Measurements from ENCODE around the gene OLFML2A.
"Not testable (repeated sequence)": the region's sequence is repeated elsewhere in the genome, so short reads cannot be mapped to it uniquely, and the experiment has no call there.

The OLFML2A gene

DNA sequence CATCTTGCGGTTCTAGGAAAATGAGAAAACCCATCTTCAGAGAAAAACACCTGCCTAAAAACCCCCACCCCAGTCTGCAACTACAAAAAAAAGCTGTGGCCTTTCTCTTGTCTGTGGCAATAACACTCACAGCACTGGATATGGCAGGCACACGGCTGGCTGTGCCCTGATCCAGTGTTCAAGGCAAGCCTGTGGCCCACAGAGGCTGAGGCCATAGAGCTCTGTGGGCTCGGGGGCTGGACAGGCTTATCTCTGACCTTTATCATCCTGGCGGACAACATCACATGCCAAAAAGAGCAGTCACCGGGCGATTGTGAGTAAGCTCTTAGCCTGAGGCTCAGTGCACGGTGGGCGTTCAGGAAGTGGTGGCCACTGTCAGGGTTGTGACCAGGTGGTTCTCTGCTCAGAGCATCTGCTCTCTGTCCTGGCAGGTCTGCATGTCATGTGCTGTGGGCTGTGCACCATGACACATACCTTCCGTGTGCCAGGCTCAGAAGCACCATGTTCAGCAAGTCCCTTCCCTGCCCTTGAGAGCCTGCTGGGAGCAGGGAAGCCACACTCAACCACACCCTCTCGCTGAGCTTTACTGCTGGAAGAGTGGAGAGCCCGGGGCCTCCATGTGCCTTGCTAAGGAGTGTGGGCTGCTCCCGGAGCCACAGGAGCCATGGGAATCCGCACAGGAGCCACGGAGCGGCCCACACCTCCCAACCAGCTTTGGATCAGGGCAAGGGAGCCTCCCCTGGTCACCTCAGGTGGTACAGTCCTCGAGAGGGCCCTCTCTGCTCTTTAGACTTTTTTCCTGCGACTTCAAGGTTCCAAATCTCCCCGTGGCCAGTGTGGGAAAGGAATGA lies 41.7 kb downstream of the OLFML2A start:
- DNase-seq (ENCODE audit: low read depth in 1 of 2, low spot score in 1 of 2) = no peak

- DNase-seq (ENCODE audit: low read depth in 1 of 2, low spot score in 1 of 2) = no peak
Measured at GRCh38 chr9:124820698-124821623, 44.0 kb downstream of the OLFML2A start.

- DNase-seq (ENCODE audit: low read depth in 1 of 2, low spot score in 1 of 2) = no peak
Measured at GRCh38 chr9:124828489-124829333, 51.8 kb downstream of the OLFML2A start.

- DNase-seq (ENCODE audit: low read depth in 1 of 2, low spot score in 1 of 2) = no peak
Measured at GRCh38 chr9:124829334-124829669, 52.4 kb downstream of the OLFML2A start.

- no peak for DNase-seq (ENCODE audit: low read depth in 1 of 2, low spot score in 1 of 2)
Measured at GRCh38 chr9:124830593-124830992, 53.7 kb downstream of the OLFML2A start.

- no peak for DNase-seq (ENCODE audit: low read depth in 1 of 2, low spot score in 1 of 2)
Measured at GRCh38 chr9:124831642-124832364, 54.9 kb downstream of the OLFML2A start.

DNA sequence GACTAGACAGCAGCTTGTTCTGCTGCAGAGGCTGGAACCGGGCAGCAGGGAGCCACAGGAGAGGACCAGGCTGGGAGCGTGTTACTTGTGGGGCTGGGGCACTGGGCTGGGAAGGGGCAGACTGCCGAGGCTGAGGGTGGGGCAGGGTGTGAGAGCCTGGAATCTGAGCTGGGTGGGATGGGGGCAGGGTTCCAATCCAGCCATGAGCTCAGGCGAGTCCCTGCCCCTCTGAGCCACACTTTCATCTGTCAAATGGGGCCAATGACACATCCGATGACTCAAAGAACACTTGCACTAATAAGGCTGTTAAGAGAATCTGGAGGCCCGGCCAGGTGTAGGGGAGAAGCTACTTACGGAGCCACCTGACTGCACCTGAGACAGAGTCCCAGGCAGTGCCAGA lies 57.7 kb downstream of the OLFML2A start:
- no peak for DNase-seq (ENCODE audit: low read depth in 1 of 2, low spot score in 1 of 2)

DNA sequence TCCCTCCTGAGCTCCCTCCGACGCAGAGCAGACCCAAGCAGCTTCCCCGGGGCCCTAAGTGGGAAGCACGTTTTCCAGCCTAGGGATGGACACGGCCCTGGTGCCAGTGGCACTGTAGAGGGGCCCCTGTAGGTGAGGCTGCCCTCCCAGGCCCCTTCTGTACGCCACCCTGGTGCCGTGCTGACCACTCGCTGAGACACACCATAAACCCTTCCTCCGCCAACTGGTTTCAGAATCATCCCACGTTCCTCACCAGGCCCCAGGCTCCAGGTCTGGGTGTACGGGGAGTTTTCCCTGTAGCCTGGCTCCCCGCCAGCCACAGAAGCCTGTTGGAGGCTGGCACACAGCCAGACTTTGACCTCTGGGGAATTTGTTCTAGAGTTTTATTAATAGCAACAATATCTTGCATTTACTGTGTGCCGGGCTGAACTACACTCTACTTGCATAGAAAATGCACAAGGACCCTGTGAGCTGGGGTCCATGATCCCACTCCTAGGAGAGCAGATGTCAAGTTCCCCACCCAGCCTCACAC lies 58.2 kb downstream of the OLFML2A start:
- DNase-seq (ENCODE audit: low read depth in 1 of 2, low spot score in 1 of 2) = no peak

- not testable (repeated sequence) for DNase-seq (ENCODE audit: low read depth in 1 of 2, low spot score in 1 of 2)
Measured at GRCh38 chr9:124838132-124838531, 61.2 kb downstream of the OLFML2A start.

DNA sequence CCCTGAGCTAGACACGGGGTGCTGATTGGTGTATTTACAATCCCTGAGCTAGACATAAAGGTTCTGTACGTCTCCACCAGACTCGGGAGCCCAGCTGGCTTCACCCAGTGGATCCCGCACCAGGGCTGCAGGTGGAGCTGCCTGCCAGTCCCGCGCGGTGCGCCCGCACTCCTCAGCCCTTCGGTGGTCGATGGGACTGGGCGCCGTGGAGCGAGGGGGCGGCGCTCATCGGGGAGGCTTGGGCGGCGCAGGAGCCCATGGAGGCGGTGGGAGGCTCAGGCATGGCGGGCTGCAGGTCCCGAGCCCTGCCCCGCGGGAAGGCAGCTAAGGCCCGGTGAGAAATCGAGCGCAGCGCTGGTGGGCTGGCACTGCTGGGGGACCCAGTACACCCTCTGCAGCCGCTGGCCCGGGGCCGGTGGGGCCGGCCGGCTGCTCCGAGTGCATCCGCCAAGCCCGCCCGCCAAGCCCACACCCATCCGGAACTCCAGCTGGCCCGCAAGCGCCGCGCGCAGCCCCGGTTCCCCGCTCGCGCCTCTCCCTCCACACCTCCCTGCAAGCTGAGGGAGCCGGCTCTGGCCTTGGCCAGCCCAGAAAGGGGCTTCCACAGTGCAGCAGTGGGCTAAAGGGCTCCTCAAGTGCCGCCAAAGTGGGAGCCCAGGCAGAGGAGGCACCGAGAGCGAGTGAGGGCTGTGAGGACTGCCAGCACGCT lies 61.8 kb downstream of the OLFML2A start:
- DNase-seq (ENCODE audit: low read depth in 1 of 2, low spot score in 1 of 2) = not testable (repeated sequence)

- no peak for DNase-seq (ENCODE audit: low read depth in 1 of 2, low spot score in 1 of 2)
Measured at GRCh38 chr9:124839612-124840299, 62.8 kb downstream of the OLFML2A start.

DNA sequence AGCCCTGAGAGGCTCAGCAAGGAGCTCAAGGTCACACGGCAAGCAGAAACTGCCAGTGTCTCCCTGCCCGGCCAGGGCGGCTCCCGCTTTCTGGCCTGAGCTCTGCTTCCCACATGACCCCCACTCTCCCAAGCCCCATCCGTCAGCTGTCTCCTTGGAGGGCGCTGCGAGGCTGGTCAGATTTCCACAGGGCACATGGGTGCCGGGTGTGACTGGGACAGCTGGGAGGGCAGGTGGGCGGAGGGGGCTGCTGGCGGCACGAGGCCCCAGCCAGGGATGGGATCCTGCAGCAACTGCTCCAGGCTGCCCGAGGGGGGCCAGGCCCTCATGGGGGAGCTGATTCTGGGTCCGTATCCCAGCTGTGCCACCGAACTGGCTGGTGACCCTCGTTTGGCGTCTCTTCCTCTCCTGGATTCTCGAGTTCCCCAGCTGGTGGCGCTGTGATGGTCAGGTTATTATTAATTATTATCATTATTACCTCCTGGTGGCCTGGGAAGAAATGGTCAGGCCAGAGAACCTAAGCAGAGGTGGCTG lies 63.4 kb downstream of the OLFML2A start:
- no peak for DNase-seq (ENCODE audit: low read depth in 1 of 2, low spot score in 1 of 2)

DNA sequence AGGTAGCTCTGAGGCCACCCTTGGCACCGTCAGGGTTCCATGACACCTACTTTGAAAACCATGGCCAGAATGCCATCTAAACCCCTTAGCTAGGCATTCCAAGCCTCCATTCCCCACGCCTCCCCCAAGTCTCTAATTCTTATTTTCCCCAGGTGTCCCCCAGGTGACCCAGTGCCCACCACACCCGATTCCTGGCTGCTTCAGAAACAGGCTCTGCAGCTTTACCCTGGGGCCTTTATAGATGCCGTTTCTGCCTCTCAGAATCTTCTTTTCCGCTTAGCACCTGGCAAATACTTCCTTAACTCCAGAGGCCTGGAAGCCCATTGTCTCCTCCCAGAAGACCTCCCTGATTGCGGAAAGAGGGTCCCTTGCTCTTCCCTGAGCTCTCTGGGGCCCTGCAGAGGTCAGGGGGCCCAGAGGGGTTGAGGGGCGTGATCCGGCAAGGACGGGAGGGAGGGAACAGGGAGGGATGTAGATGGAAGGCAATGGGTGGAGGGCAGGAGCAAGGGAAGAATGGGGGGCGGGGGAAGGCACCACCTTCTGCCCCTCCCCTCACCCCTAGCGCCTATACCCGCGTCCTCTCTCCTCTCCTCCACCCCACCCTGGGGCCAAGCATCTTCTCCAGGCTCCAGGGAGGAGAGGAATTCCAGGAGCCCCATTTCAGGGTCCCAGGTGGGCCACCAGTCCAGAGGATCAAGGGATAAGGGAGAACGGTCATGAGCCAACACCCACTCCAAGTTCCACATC lies 64.3 kb downstream of the OLFML2A start:
- DNase-seq (ENCODE audit: low read depth in 1 of 2, low spot score in 1 of 2) = no peak

DNA sequence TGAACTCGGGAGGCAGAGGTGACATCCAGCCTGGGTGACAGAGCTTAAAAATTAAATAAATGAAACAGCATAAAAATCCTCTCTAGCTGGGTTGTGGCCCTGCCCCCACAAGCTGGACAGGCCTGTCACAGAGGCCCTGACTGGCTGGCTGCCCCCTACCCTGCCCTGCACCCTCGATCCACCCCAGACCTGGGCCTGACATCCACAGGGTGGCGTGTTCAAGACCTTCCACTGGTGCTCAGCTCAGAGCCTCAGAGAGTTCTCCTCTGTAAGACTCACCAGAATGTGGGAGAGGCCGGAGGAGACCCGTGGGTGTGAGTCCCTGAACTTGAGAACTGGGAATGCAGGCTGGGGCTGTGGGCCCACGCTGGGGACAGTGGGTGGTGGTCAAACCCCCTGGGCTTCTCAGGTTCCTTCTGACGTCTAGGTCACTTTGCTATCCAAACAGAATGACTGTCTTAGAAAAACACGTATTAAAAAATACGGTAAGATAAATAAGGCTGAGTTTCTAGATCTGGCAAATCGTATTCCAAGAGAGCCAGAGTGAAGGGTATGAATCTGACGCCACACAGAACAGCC lies 66.6 kb downstream of the OLFML2A start:
- no peak for DNase-seq (ENCODE audit: low read depth in 1 of 2, low spot score in 1 of 2)

DNA sequence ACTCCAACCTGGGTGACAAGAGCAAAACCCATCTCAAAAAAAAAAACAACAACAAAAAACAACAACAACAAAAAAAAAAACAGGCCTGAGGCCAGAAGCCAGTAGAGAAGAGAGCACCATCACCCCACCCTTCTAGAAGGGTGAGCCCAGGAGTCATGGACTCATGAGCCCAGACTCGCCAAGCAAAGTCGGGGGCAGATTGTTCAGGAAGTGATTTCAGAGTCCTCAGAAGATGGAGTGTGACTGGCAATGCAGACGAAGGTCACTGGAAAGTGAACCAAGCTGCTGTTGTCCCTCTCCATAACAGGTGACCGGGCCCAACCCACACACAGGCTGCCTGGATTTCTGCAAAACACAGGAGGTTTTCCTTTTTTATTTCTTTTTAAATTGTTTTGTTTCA lies 67.4 kb downstream of the OLFML2A start:
- no peak for DNase-seq (ENCODE audit: low read depth in 1 of 2, low spot score in 1 of 2)

- not testable (repeated sequence) for DNase-seq (ENCODE audit: low read depth in 1 of 2, low spot score in 1 of 2)
Measured at GRCh38 chr9:124846467-124846866, 69.5 kb downstream of the OLFML2A start.

GRCh38 chr9:124846969-124847368 lies 70.0 kb downstream of the OLFML2A start:
- DNase-seq (ENCODE audit: low read depth in 1 of 2, low spot score in 1 of 2) = no peak

GRCh38 chr9:124849801-124850200 lies 72.9 kb downstream of the OLFML2A start:
- no peak for DNase-seq (ENCODE audit: low read depth in 1 of 2, low spot score in 1 of 2)

All from activated CD4-positive, alpha-beta T cell treated with anti-CD3 and anti-CD28 coated beads, Interleukin-2, amount 50 U/mL, for 24 hours (primary cell).